Tibial nerve (tissue), 4 donors: ENCODE data around the gene AFAP1L1. TPM values are rescaled to one million over a fixed set of nuclear protein-coding genes. Genes with fewer than 3 reads are reported as not detected.
A peak's percentile ranks its signal among the peaks of the same experiment; 100 is the strongest.
"Not testable (repeated sequence)": the region's sequence is repeated elsewhere in the genome, so short reads cannot be mapped to it uniquely, and the experiment has no call there.

ENCODE experiments used
- DNase-seq, 2 donors: peaks; one replicate each; pipeline ENCODE4 v3.0.0-alpha.2; 2019; ENCODE audit warnings: low spot score in 2 of 2
- H3K27ac ChIP-seq, 4 donors: fragments of 200-600 bp; sonication (generic) in 3 of 4; one replicate each; pipeline ENCODE4 v1.5.1; 2017 to 2019; ENCODE audit warnings: mild to moderate bottlenecking in 1 of 4
- H3K27me3 ChIP-seq, 2 donors: fragments of 200-600 bp; sonication (generic) in 1 of 2; one replicate each; pipeline versions ENCODE4 v1.5.1 to v1.6.0; 2017 to 2019
- H3K36me3 ChIP-seq, 3 donors: fragments of 200-600 bp; sonication (generic); one replicate each; pipeline ENCODE4 v1.5.1; 2018 to 2019
- H3K4me1 ChIP-seq, 4 donors: fragments of 200-600 bp; sonication (generic) in 3 of 4; one replicate each; pipeline ENCODE4 v1.5.1; 2017 to 2019
- H3K4me3 ChIP-seq, 4 donors: fragments of 200-600 bp; sonication (generic) in 3 of 4; one replicate each; pipeline ENCODE4 v1.5.1; 2017 to 2019; ENCODE audit warnings: mild to moderate bottlenecking in 1 of 4, moderate library complexity in 1 of 4
- H3K9me3 ChIP-seq, 4 donors: fragments of 200-600 bp; sonication (generic) in 3 of 4; one replicate each; pipeline ENCODE4 v1.5.1; 2017 to 2019
- CTCF ChIP-seq, 5 experiments: fragments of 200-600 bp in 3 of 5; fragments of 450-650 bp in 2 of 5; sonication (generic) in 3 of 5; IDR thresholded peaks; one replicate each; pipeline ENCODE4 v1.5.1; 2016 to 2019; ENCODE audit warnings: antibody characterized with exemption in 5 of 5, mild to moderate bottlenecking in 3 of 5, moderate library complexity in 2 of 5
- EP300 ChIP-seq, 2 donors: sonication (generic); formaldehyde crosslinking; IDR thresholded peaks; one replicate each; pipeline ENCODE4 v1.6.1; 2017; ENCODE audit warnings: antibody characterized with exemption in 2 of 2, mild to moderate bottlenecking in 1 of 2
- POLR2A ChIP-seq, 2 donors: fragments of 450-650 bp; IDR thresholded peaks; one replicate each; pipeline ENCODE4 v1.6.1; 2017; ENCODE audit warnings: antibody characterized with exemption in 2 of 2, mild to moderate bottlenecking in 2 of 2, moderate library complexity in 2 of 2
- WGBS, 2 donors: methylation state at CpG; one replicate each; pipeline ENCODE4 v1.1.5; 2018; 5-methylcytosine and 5-hydroxymethylcytosine counted together
- total RNA-seq, 4 donors: library from RNA; depleted of rRNA; stranded (reverse); fragments of >200 nt; gene quantifications; one replicate each; pipeline ENCODE4 v1.1.0, GENCODE V29; 2016

Gene AFAP1L1
- total RNA-seq, 4 donors from 2014 or later: 40.8 to 93.5 (median 91.6) TPM

- DNase-seq: no peak
- Histone ChIP-seq H3K27me3 (no peaks in the 10 kb centered on the region), H3K36me3 (no peaks in the 10 kb centered on the region), H3K4me3 (no peak overlapping the region), H3K27ac (peak overlapping the region in 3 of 4 donors; percentile 31 to 63 (median 42)), H3K9me3 (peaks cover 0 to 3% (median 0%) of the 10 kb centered on the region in 4 donors), H3K4me1 (peaks cover 0 to 52% (median 3%) of the 10 kb centered on the region in 4 donors)
- no peak for TF ChIP-seq EP300 (IDR thresholded peaks at IDR 0.05)
- TF ChIP-seq CTCF (IDR thresholded peaks at IDR 0.05): no peak
- no peak for TF ChIP-seq POLR2A (IDR thresholded peaks at IDR 0.05)
- 44 to 47% methylated on average over 9 of the region's 9 CpGs for WGBS, 2 donors
These were observed 115.5 kb downstream of the AFAP1L1 start for GRCh38 chr5:149387081-149387631.

GRCh38 chr5:149387982-149388381, 116.3 kb downstream of the AFAP1L1 start:
- Histone ChIP-seq H3K27me3 (no peaks in the 10 kb centered on the region), H3K9me3 (peaks cover 0 to 3% (median 0%) of the 10 kb centered on the region in 4 donors), H3K4me3 (no peak overlapping the region), H3K4me1 (peaks cover 0 to 43% (median 0%) of the 10 kb centered on the region in 4 donors), H3K27ac (peak overlapping the region in 3 of 4 donors; percentile 31 to 63 (median 58)), H3K36me3 (no peaks in the 10 kb centered on the region)
- TF ChIP-seq EP300 (IDR thresholded peaks at IDR 0.05) (no peak), CTCF (IDR thresholded peaks at IDR 0.05) (no peak), POLR2A (IDR thresholded peaks at IDR 0.05) (no peak)
- 38 to 47% methylated on average over 1 of the region's 1 CpG for WGBS, 2 donors
- no peak for DNase-seq

GRCh38 chr5:149388498-149389190, 117.0 kb downstream of the AFAP1L1 start:
- Histone ChIP-seq H3K27me3 (no peaks in the 10 kb centered on the region), H3K27ac (peak overlapping the region in 2 of 4 donors; percentile 31 to 63), H3K36me3 (no peaks in the 10 kb centered on the region), H3K4me3 (no peak overlapping the region), H3K9me3 (peaks cover 0 to 3% (median 0%) of the 10 kb centered on the region in 4 donors), H3K4me1 (peaks cover 0 to 37% (median 0%) of the 10 kb centered on the region in 4 donors)
- DNase-seq: no peak
- TF ChIP-seq CTCF (IDR thresholded peaks at IDR 0.05) (no peak), EP300 (IDR thresholded peaks at IDR 0.05) (peak in 1 of 2 donors; percentile 9)
- 60 to 78% methylated on average over 7 of the region's 7 CpGs for WGBS, 2 donors

GRCh38 chr5:149389552-149390495, 118.2 kb downstream of the AFAP1L1 start:
- H3K27me3 ChIP-seq: no peaks in the 10 kb centered on the region
- no peaks in the 10 kb centered on the region for H3K36me3 ChIP-seq
- H3K4me1 ChIP-seq: peaks cover 0 to 32% (median 0%) of the 10 kb centered on the region in 4 donors
- no peak for DNase-seq
- peaks cover 0 to 3% (median 0%) of the 10 kb centered on the region in 4 donors for H3K9me3 ChIP-seq
- H3K4me3 ChIP-seq: no peak overlapping the region
- TF ChIP-seq EP300 (IDR thresholded peaks at IDR 0.05) (no peak), POLR2A (IDR thresholded peaks at IDR 0.05) (no peak)
- H3K27ac ChIP-seq: peak overlapping the region in 2 of 4 donors; percentile 29 to 63
- 78 to 83% methylated on average over 11 of the region's 11 CpGs for WGBS, 2 donors

- not testable (repeated sequence) for H3K9me3 ChIP-seq, H3K27ac ChIP-seq, H3K36me3 ChIP-seq, H3K4me3 ChIP-seq, DNase-seq, H3K27me3 ChIP-seq
- H3K4me1 ChIP-seq: peaks cover 0 to 26% (median 0%) of the 10 kb centered on the region in 4 donors
- WGBS, 2 donors: 82 to 85% methylated on average over 6 of the region's 6 CpGs
These were observed 119.4 kb downstream of the AFAP1L1 start for GRCh38 chr5:149391076-149391475.

Other genes starting within 250 kb of the AFAP1L1 start
- 10 to 100 TPM; 37.2 to 92.1 (median 83.9) TPM for gene SH3TC2, start 208.8 kb upstream of the AFAP1L1 start, total RNA-seq
- 10 to 100 TPM; 50.3 to 75.3 (median 52.3) TPM for gene ABLIM3, start 130.4 kb upstream of the AFAP1L1 start, total RNA-seq
- 10 to 100 TPM in 2 of 4 donors, 1 to 10 TPM in 2; 6.5 to 13.5 (median 10.3) TPM for gene GRPEL2, start 73.6 kb downstream of the AFAP1L1 start, total RNA-seq
- gene PCYOX1L, start 86.2 kb downstream of the AFAP1L1 start, total RNA-seq: 1 to 10 TPM; 5.0 to 8.2 (median 6.7) TPM
- gene IL17B, start 107.4 kb downstream of the AFAP1L1 start, total RNA-seq: 100 to 1,000 TPM in 1 of 4 donors, 10 to 100 TPM in 3; 22.8 to 109 (median 80.7) TPM